ENCODE data around the gene THSD4. TPM values are rescaled to one million over a fixed set of nuclear protein-coding genes. Genes with fewer than 3 reads are reported as not detected.

Gene THSD4
- total RNA-seq, 1 experiment from 2014 or later: 29.0 TPM

GRCh38 chr15:71688509-71689094 lies 573.3 kb downstream of the THSD4 start:
- intact Hi-C loops (cut with micrococcal nuclease): no loop called here
- Histone ChIP-seq H3K9ac (ENCODE audit: low read length) (no peak overlapping the region), H3K36me3 (ENCODE audit: low read depth, low read length) (no peaks in the 10 kb centered on the region), H3F3A (ENCODE audit: low read length, unreplicated experiment) (peaks cover 6% of the 10 kb centered on the region), H3K27me3 (ENCODE audit: low read length) (no peaks in the 10 kb centered on the region), H3K27ac (ENCODE audit: low read length) (no peak overlapping the region), H2AFZ (ENCODE audit: low read length) (no peak overlapping the region), H3K4me2 (ENCODE audit: low read length) (no peak overlapping the region), H3K9me3 (ENCODE audit: low read length) (no peaks in the 10 kb centered on the region), H3K79me2 (ENCODE audit: low read length) (no peaks in the 10 kb centered on the region), H3K4me3 (ENCODE audit: low read length) (no peak overlapping the region), H4K20me1 (ENCODE audit: low read length) (no peaks in the 10 kb centered on the region), H3K9me2 (replicated peaks; ENCODE audit: low read length) (no peaks in the 10 kb centered on the region; the same call in 1 of the 2 replicates), H3K4me1 (ENCODE audit: insufficient read depth, low read length) (peaks cover 30% of the 10 kb centered on the region)
- CTCF ChIA-PET: no interaction called here
- POLR2A ChIA-PET (ENCODE audit: unreplicated experiment): no interaction called here
- ATAC-seq: no peak
- TF ChIP-seq EZH2phosphoT487 (IDR thresholded peaks at IDR 0.05; ENCODE audit: borderline replicate concordance, low read length): no peak
- TF ChIP-seq EZH2 (IDR thresholded peaks at IDR 0.05; ENCODE audit: low read length, unreplicated experiment): no peak
- TF ChIP-seq CTCF (conservative IDR thresholded peaks at IDR 0.05; ENCODE audit: low read depth, low read length): no peak
- no peak for DNase-seq
- BruUV-seq (replicated peaks): no TSS peak

GRCh38 chr15:71691081-71691457 lies 575.8 kb downstream of the THSD4 start:
- Histone ChIP-seq H3K9me2 (replicated peaks; ENCODE audit: low read length) (no peaks in the 10 kb centered on the region; the same call in 1 of the 2 replicates), H3K4me3 (ENCODE audit: low read length) (peak overlapping the region; percentile 35; the same call in 1 of the 2 replicates), H4K20me1 (ENCODE audit: low read length) (no peaks in the 10 kb centered on the region), H3K27me3 (ENCODE audit: low read length) (no peaks in the 10 kb centered on the region), H3K4me2 (ENCODE audit: low read length) (peak overlapping the region; percentile 71), H3K9ac (ENCODE audit: low read length) (no peak overlapping the region), H3K36me3 (ENCODE audit: low read depth, low read length) (no peaks in the 10 kb centered on the region), H3K27ac (ENCODE audit: low read length) (peak overlapping the region; percentile 63), H2AFZ (ENCODE audit: low read length) (no peak overlapping the region), H3K9me3 (ENCODE audit: low read length) (no peaks in the 10 kb centered on the region), H3K4me1 (ENCODE audit: insufficient read depth, low read length) (peaks cover 19% of the 10 kb centered on the region), H3F3A (ENCODE audit: low read length, unreplicated experiment) (peaks cover 6% of the 10 kb centered on the region), H3K79me2 (ENCODE audit: low read length) (no peaks in the 10 kb centered on the region)
- ChIA-PET CTCF (no interaction called here), POLR2A (ENCODE audit: unreplicated experiment) (no interaction called here)
- DNase-seq (no peak), ATAC-seq (no peak)
- intact Hi-C loops (cut with micrococcal nuclease): no loop called here
- TF ChIP-seq EZH2 (IDR thresholded peaks at IDR 0.05; ENCODE audit: low read length, unreplicated experiment) (no peak), EZH2phosphoT487 (IDR thresholded peaks at IDR 0.05; ENCODE audit: borderline replicate concordance, low read length) (no peak), CTCF (conservative IDR thresholded peaks at IDR 0.05; ENCODE audit: low read depth, low read length) (no peak)
- no TSS peak for BruUV-seq (replicated peaks)
